Left kidney (tissue), 2 donors: ENCODE results near the gene ACOT9. TPM values are rescaled to one million over a fixed set of nuclear protein-coding genes. Genes with fewer than 3 reads are reported as not detected.
"Not testable (repeated sequence)": the region's sequence is repeated elsewhere in the genome, so short reads cannot be mapped to it uniquely, and the experiment has no call there.

Source experiments
- DNase-seq: peaks from one replicate; pipeline ENCODE4 v3.0.0-alpha.2; 2013
- polyA plus RNA-seq: library from polyadenylated mRNA; unstranded; fragments of 120-200 nt; gene quantifications from one replicate; pipeline ENCODE4 v1.2.1, GENCODE V29; 2013; ENCODE audit not compliant: insufficient read length

Gene ACOT9
- polyA plus RNA-seq, 1 donor = 42.2 TPM

- DNase-seq = no peak
These were observed 38.3 kb downstream of the ACOT9 start for GRCh38 chrX:23704673-23705206.

DNA sequence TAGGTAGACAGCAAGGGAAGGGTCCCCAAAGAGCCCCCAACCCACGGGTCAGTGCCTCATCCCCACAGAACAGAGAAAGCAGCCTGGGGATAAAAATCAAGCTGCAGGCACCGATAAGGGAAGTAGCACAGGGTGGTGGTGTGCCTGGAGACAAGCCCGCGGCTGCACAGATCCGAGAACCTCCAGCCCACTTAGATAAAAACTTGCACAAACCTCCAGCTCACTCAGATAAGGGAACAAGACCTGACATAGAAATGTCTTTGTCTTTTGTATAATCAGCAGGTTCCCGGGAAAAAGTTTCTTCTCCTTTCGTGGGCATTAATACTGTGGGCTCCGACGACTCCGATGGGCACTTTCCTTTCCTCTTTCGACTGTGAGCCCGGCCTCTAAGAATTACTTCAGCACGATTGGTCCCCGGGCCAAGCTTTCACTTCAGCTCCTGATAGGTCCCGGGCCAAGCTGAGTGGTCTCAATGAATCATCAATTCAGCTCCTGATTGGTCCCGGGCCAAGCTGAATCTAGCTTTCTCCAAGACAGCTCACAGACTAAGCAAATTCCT, 43.4 kb downstream of the ACOT9 start:
- no peak for DNase-seq

- DNase-seq = peak; percentile 50
These were observed 48.5 kb downstream of the ACOT9 start for GRCh38 chrX:23694606-23695005.

DNA sequence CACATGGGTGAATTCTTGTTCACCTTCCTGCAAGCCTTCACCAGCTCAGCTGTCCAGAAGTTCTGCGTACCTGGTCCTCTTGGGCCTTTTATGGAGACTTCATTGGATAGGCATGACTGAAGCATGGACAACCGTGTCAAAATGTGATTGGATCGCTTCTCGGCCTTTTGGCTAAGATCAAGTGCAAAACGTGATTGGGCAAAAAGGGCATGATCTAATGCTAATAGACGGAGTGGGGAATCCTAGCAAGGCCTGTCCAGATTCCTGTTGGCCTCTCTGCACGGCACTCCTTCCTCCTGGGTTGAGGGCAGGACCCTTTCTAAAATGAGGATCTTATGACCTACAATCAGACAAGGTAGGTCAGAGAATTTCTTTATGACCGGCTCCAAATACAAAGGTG, 50.9 kb downstream of the ACOT9 start:
- no peak for DNase-seq

GRCh38 chrX:23676486-23676885, 66.6 kb downstream of the ACOT9 start:
- DNase-seq = not testable (repeated sequence)

DNA sequence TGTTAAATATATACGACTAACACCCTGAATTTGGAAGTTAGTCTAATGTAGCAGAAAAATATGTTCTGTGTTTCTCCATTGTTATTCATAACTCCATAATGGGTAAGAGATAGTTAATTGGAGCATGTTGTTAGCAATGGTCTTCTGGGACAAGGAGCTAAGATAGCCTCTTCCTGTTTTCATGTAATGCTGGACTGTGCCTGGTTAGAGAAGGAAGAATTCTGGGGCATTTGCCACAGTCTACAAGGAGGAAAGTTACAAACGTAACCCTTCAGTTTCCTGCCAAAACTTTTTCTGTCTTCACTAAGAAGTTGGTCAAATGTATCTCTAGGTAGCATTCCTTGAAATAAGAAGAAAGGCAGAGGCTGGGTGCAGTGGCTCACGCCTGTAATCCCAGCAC, 70.0 kb downstream of the ACOT9 start:
- DNase-seq = no peak

DNA sequence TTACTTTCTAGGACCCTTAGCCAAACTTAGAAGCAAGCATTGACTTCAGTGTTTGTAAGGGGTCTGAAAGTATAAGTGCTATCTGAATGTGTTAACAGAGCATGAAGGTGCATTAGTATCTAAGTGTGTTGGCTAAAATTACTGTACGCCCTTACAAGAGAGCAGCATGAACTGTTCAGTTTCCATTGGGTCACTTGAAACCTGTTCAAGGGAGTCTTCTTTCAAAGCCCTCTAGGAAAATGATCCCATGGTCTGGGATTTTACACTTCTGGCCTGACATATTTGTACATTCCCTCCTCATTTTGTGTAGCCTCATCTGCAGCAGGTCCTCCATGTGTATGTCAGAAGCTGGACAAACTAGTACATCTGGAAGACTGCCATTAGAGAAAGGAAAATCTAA, 72.5 kb downstream of the ACOT9 start:
- no peak for DNase-seq

- DNase-seq = no peak
These were observed 74.7 kb downstream of the ACOT9 start for GRCh38 chrX:23668335-23668734.

DNA sequence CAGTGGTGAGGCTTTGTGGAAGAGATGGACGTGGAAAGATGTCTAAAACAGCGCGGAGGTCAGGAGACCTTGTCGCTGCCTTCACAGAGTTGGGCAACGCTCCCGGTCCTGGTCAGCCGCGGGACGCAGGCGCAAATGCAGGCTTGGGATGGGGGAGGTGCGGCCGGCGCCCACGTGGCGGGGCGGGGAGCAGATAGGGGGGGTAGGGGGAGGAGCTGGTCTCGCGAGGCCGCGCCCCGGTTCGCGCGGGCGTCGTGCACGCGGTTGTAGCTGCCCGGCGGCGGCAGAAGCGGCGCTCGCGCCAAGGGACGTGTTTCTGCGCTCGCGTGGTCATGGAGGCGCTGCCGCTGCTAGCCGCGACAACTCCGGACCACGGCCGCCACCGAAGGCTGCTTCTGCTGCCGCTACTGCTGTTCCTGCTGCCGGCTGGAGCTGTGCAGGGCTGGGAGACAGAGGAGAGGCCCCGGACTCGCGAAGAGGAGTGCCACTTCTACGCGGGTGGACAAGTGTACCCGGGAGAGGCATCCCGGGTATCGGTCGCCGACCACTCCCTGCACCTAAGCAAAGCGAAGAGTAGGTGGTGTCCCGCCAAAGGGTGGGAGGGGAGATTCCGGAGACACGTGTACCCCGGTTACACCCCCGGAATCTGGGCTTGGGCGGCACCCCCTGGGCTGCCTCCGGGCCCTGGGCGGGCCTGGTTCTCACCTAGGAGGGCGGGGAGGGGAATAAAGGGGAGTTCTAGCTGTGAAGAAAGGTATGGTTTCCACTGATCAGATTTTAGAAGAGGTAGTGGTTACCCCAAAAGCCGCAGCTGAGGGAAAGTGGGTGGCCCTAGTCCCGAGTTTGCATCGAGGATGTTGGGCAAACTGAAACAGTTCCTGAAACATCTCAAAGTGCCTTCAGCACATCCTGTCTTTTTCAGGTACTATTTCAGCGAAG, 75.6 kb downstream of the ACOT9 start, which contains the start of gene PRDX4:
TSS of gene PRDX4 (plus strand) at position 255 of the 939 bp plus-strand sequence. CDS start at position 333, 78 bp downstream.
- peak; percentile 76 for DNase-seq

- no peak for DNase-seq
These were observed 76.8 kb downstream of the ACOT9 start for GRCh38 chrX:23666282-23666681.

DNA sequence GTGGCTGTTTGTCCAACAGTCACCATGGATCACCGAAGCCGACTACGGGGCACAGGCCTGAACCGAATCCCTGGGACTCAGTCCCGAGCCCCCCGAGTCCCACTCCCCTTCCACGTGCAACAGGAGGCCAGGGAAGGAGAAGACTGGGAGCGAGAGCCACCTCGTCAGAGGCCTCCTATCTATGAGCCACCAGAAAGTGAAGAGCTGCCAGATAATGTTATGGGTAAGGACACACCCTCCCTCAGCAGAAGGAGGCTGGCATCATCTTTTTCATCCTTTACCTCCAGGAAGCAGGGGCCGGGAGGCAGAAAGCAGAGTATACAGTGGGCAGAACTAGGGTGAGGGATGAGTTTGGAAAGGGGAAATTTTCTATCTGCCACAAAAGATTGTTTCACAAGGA, 78.6 kb downstream of the ACOT9 start:
- DNase-seq = no peak

DNA sequence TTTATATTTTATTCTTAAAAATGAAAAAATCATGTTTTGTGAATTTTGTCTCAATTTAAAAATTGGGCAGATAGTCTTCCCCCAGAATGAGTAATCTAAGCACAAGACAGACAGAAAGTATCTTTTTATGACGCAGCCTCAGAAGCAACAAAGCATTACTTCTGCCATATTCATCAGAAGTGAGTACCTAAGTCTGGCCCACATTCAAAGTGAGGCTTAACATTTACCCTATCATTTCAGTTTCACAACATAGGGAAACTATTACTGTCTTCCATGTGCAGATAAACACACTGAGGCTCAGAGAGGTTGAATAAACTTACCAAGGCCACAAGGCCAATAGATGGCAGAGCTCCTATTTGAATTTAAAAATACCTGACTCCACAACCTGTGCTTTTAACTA, 80.2 kb downstream of the ACOT9 start:
- no peak for DNase-seq

DNA sequence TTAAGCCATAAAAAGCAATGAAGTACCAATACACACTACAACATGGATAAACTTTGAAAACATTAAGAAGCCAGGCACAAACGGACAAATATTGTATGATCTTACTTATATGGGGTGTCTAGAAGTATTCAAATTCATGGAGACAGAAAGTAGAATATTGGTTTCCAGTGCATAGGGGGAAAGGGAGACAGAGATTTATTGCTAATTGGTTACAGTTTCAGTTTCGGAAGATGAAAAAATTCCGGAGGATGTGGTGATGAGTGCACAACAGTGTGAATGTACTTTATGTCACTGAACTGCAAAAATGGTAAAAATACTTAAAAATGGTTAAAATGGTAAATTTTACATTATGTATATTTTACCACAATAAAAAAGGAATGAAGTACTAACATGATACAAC, 80.9 kb downstream of the ACOT9 start:
- no peak for DNase-seq

DNA sequence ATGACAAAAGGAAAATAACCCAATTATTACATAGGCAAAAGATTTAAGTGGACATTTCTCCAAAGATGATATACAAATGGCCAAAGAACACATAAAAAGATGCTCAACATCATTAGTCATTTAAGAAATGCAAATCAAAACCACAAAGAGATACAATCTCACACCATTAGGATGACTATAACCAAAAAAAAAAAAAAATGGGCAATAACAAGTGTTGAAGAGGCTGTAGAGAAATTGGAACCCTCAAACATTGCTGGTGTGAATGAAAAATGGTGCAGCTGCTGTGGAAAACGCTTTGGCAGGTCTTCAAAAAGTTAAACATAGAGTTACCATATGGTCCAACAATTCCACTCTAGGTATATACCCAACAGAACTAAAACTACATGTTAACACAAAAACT, 81.4 kb downstream of the ACOT9 start:
- DNase-seq = no peak

- DNase-seq = no peak
These were observed 82.3 kb downstream of the ACOT9 start for GRCh38 chrX:23660766-23661132.

DNA sequence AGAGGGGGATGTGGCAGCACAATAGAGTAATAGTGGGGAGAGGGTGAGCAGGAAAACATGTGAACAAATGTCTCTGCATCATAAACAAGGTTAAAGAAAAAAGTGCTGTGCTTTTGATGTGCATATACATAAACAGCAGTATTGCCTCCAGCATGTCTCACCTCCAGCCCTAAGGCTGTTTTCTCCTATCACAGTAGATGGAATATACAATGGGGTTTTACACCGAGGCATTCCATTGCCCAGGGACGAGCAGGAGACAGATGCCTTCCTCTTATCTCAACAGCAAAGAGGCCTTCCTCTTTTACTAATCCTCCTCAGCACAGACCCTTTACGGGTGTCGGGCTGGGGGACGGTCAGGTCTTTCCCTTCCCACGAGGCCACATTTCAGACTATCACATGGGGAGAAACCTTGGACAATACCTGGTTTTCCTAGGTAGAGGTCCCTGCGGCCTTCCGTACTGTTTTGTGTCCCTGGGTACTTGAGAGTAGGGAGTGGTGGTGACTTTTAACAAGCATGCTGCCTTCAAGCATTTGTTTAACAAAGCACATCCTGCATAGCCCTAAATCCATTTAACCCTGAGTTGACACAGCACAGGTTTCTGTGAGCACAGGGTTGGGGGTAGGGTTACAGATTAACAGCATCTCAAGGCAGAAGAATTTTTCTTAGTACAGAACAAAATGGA, 82.9 kb downstream of the ACOT9 start:
- DNase-seq = not testable (repeated sequence)

GRCh38 chrX:23659339-23659738, 83.7 kb downstream of the ACOT9 start:
- no peak for DNase-seq

GRCh38 chrX:23656684-23657083, 86.4 kb downstream of the ACOT9 start:
- no peak for DNase-seq

DNA sequence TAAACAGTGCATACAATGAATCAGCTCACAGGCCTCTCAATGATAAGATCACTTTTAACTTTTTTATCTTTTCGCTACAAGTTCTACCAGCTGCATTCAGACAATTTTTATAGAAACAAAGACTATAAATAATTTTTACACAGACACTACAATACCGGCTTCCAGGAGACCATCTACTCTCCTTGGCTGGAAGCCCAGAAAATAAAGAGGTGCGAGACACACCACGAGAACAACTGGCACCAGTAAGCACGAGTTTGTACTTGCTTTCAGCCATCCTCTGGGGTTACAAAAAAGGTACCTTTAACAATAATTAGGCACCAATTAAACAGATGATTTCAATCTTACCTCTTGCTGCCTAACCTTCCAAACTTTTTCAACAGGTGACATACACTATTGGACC, 87.0 kb downstream of the ACOT9 start:
- DNase-seq = no peak
